Left ventricle myocardium inferior (tissue), 1 donor: ENCODE results near the gene FIBIN. TPM values are rescaled to one million over a fixed set of nuclear protein-coding genes. Genes with fewer than 3 reads are reported as not detected.

Experiments used
- DNase-seq: peaks from one replicate; pipeline ENCODE4 v3.0.0-alpha.2; 2020
- H3K27ac ChIP-seq: fragments of 200-600 bp; replicated peaks from 2 replicates; pipeline ENCODE4 v1.8.0; 2021
- H3K27me3 ChIP-seq: fragments of 200-600 bp; 2 replicates; pipeline ENCODE4 v1.8.0; 2021; ENCODE audit warnings: low read depth
- H3K36me3 ChIP-seq: fragments of 200-600 bp; 2 replicates; pipeline ENCODE4 v1.8.0; 2021
- H3K4me1 ChIP-seq: fragments of 200-600 bp; 2 replicates; pipeline ENCODE4 v1.8.0; 2021
- H3K4me3 ChIP-seq: fragments of 200-600 bp; 2 replicates; pipeline ENCODE4 v1.8.0; 2021; ENCODE audit warnings: mild to moderate bottlenecking, moderate library complexity
- H3K9me3 ChIP-seq: fragments of 200-600 bp; replicated peaks from 2 replicates; pipeline ENCODE4 v1.8.0; 2021
- CTCF ChIP-seq: fragments of 200-600 bp; IDR thresholded peaks from 2 replicates; pipeline ENCODE4 v1.8.0; 2021; ENCODE audit warnings: antibody characterized with exemption, mild to moderate bottlenecking, borderline replicate concordance
- intact Hi-C: fragments of 100-400 bp; cut with micrococcal nuclease; formaldehyde crosslinking; loops from one replicate; pipeline ENCODE4 v1.11.0; 2022
- total RNA-seq: library from RNA; stranded (reverse); fragmentation: NEBNext Ultra II Directional; extraction: Animal tissue kit (Norgen Biotek cat#: 25700); gene quantifications from one replicate; pipeline ENCODE4 v1.2.1, GENCODE V29; 2021
- donor health status: DM: no; HTN: yes; CAD: no; lungs with severe emphysema.

FIBIN gene
- total RNA-seq, 1 donor from 2014 or later: 10.5 TPM

- no peak for TF ChIP-seq CTCF
- Histone ChIP-seq H3K27ac (no peak overlapping the region), H3K36me3 (no peaks in the 10 kb centered on the region), H3K4me3 (no peak overlapping the region), H3K9me3 (no peaks in the 10 kb centered on the region), H3K27me3 (no peaks in the 10 kb centered on the region), H3K4me1 (no peaks in the 10 kb centered on the region)
- intact Hi-C loops: no loop called here
- no peak for DNase-seq
Observed at GRCh38 chr11:27025957-27026733, 32.2 kb downstream of the FIBIN start.

- no peak for DNase-seq
- no peak overlapping the region for H3K4me3 ChIP-seq
- no peaks in the 10 kb centered on the region for H3K36me3 ChIP-seq
- no peaks in the 10 kb centered on the region for H3K27me3 ChIP-seq
- TF ChIP-seq CTCF: no peak
- H3K4me1 ChIP-seq: no peaks in the 10 kb centered on the region
- H3K27ac ChIP-seq: no peak overlapping the region
- intact Hi-C loops: no loop called here
- no peaks in the 10 kb centered on the region for H3K9me3 ChIP-seq
Observed at GRCh38 chr11:27028561-27028965, 34.7 kb downstream of the FIBIN start.

GRCh38 chr11:27029966-27030365 is 36.1 kb downstream of the FIBIN start:
- H3K9me3 ChIP-seq: peaks cover 8% of the 10 kb centered on the region
- H3K27ac ChIP-seq: no peak overlapping the region
- no peak for DNase-seq
- H3K36me3 ChIP-seq: no peaks in the 10 kb centered on the region
- TF ChIP-seq CTCF: no peak
- H3K4me3 ChIP-seq: no peak overlapping the region
- no peaks in the 10 kb centered on the region for H3K4me1 ChIP-seq
- H3K27me3 ChIP-seq: no peaks in the 10 kb centered on the region
- intact Hi-C loops: no loop called here

GRCh38 chr11:27031754-27032153 is 37.8 kb downstream of the FIBIN start:
- H3K9me3 ChIP-seq: peaks cover 26% of the 10 kb centered on the region
- no peak for TF ChIP-seq CTCF
- H3K4me3 ChIP-seq: no peak overlapping the region
- no peaks in the 10 kb centered on the region for H3K4me1 ChIP-seq
- no peak for DNase-seq
- H3K27ac ChIP-seq: no peak overlapping the region
- no peaks in the 10 kb centered on the region for H3K27me3 ChIP-seq
- intact Hi-C loops: no loop called here
- no peaks in the 10 kb centered on the region for H3K36me3 ChIP-seq

GRCh38 chr11:27039873-27040272 is 46.0 kb downstream of the FIBIN start:
- no peak for TF ChIP-seq CTCF
- Histone ChIP-seq H3K36me3 (no peaks in the 10 kb centered on the region), H3K27me3 (no peaks in the 10 kb centered on the region), H3K27ac (no peak overlapping the region), H3K4me1 (no peaks in the 10 kb centered on the region), H3K4me3 (no peak overlapping the region), H3K9me3 (peaks cover 60% of the 10 kb centered on the region)
- intact Hi-C loops: no loop called here
- DNase-seq: no peak
